Neural cell (in vitro differentiated cells): ENCODE results near the gene BICD1. TPM values are rescaled to one million over a fixed set of nuclear protein-coding genes. Genes with fewer than 3 reads are reported as not detected.

Experiments
- H2AFZ ChIP-seq: fragments of 200-600, 300-800 bp; sonication (generic), shearing (Covaris generic); 2 replicates; pipeline ENCODE4 v1.6.0; 2014; ENCODE audit warnings: low read depth, mild to moderate bottlenecking, antibody characterized with exemption, low read length, moderate library complexity
- H3F3A ChIP-seq: fragments of 200-600 bp; shearing (Covaris generic); 2 replicates; pipeline ENCODE4 v1.6.1; 2016; ENCODE audit warnings: mild to moderate bottlenecking, moderate library complexity, mixed read lengths, antibody characterized with exemption, low read length; ENCODE audit not compliant: insufficient read depth, poor library complexity, severe bottlenecking
- H3K27ac ChIP-seq: fragments of 200-600, 300-800 bp; sonication (generic), shearing (Covaris generic); 2 replicates; pipeline ENCODE4 v1.5.1; 2014; ENCODE audit warnings: mild to moderate bottlenecking, low read length, moderate library complexity
- H3K27me3 ChIP-seq: fragments of 300-800, 200-600 bp; sonication (generic), shearing (Covaris generic); 2 replicates; pipeline ENCODE4 v1.6.0; 2014; ENCODE audit warnings: mild to moderate bottlenecking, low read depth, low read length, moderate library complexity; ENCODE audit not compliant: insufficient read depth
- H3K36me3 ChIP-seq: fragments of 300-800, 200-600 bp; sonication (generic), shearing (Covaris generic); 2 replicates; pipeline ENCODE4 v1.5.1; 2014; ENCODE audit warnings: mild to moderate bottlenecking, antibody characterized with exemption, low read length, moderate library complexity; ENCODE audit not compliant: insufficient read depth
- H3K4me2 ChIP-seq: fragments of 300-800, 200-600 bp; sonication (generic), shearing (Covaris generic); 2 replicates; pipeline ENCODE4 v1.6.0; 2014; ENCODE audit warnings: mild to moderate bottlenecking, low read length
- H3K4me3 ChIP-seq: fragments of 300-800, 200-600 bp; sonication (generic), shearing (Covaris generic); 2 replicates; pipeline ENCODE4 v1.5.1; 2014; ENCODE audit warnings: mild to moderate bottlenecking, low read length, moderate library complexity
- H3K79me2 ChIP-seq: fragments of 200-600 bp; shearing (Covaris generic); replicated peaks from 2 replicates; pipeline ENCODE4 v1.6.0; 2014; ENCODE audit warnings: mild to moderate bottlenecking, low read length, moderate library complexity; ENCODE audit not compliant: insufficient read depth
- H3K9ac ChIP-seq: fragments of 300-800, 200-600 bp; sonication (generic), shearing (Covaris generic); 2 replicates; pipeline ENCODE4 v1.6.1; 2016; ENCODE audit warnings: mild to moderate bottlenecking, low read length, mixed read lengths
- H3K9me2 ChIP-seq: fragments of 200-600 bp; shearing (Covaris generic); 2 replicates; pipeline ENCODE4 v1.6.1; 2016; ENCODE audit warnings: mild to moderate bottlenecking, low read length, mixed read lengths; ENCODE audit not compliant: insufficient read depth
- H3K9me3 ChIP-seq: fragments of 200-600, 300-800 bp; sonication (generic), shearing (Covaris generic); 2 replicates; pipeline ENCODE4 v1.6.1; 2016; ENCODE audit warnings: mild to moderate bottlenecking, mixed run types, low read length, moderate library complexity, mixed read lengths
- H4K20me1 ChIP-seq: fragments of 200-600 bp; shearing (Covaris generic); 2 replicates; pipeline ENCODE4 v1.6.1; 2016; ENCODE audit warnings: mild to moderate bottlenecking, mixed run types; ENCODE audit not compliant: insufficient read depth
- CTCF ChIP-seq: fragments of 450-650 bp; IDR thresholded peaks from 2 replicates; pipeline ENCODE4 v1.5.1; 2014; ENCODE audit warnings: antibody characterized with exemption, mild to moderate bottlenecking, moderate library complexity; ENCODE audit not compliant: poor library complexity, severe bottlenecking
- EP300 ChIP-seq: fragments of 450-650 bp; conservative IDR thresholded peaks from 2 replicates; pipeline ENCODE4 v1.6.1; 2014; ENCODE audit warnings: antibody characterized with exemption, mild to moderate bottlenecking, moderate library complexity; ENCODE audit not compliant: poor library complexity, severe bottlenecking
- EZH2 ChIP-seq: fragments of 200-600, 300-800 bp; shearing (Covaris generic), sonication (generic); IDR thresholded peaks from 2 replicates; pipeline ENCODE4 v1.6.1; 2014; ENCODE audit warnings: antibody characterized with exemption, low read length, borderline replicate concordance, mild to moderate bottlenecking; ENCODE audit not compliant: insufficient read depth, poor library complexity, severe bottlenecking
- MXI1 ChIP-seq: fragments of 450-650 bp; conservative IDR thresholded peaks from 2 replicates; pipeline ENCODE4 v1.6.1; 2014; ENCODE audit warnings: antibody characterized with exemption, mild to moderate bottlenecking; ENCODE audit not compliant: poor library complexity, severe bottlenecking
- POLR2AphosphoS5 ChIP-seq: IDR thresholded peaks from 2 replicates; pipeline ENCODE4 v1.6.1; 2012
- RAD21 ChIP-seq: fragments of 450-650 bp; conservative IDR thresholded peaks from 2 replicates; pipeline ENCODE4 v1.6.1; 2014; ENCODE audit warnings: antibody characterized with exemption, mild to moderate bottlenecking, moderate library complexity
- REST ChIP-seq: IDR thresholded peaks from 2 replicates; pipeline ENCODE4 v1.6.1; 2012; ENCODE audit warnings: borderline replicate concordance
- SMC3 ChIP-seq: fragments of 450-650 bp; conservative IDR thresholded peaks from 2 replicates; pipeline ENCODE4 v1.6.1; 2014; ENCODE audit warnings: antibody characterized with exemption, mild to moderate bottlenecking, moderate library complexity; ENCODE audit not compliant: poor library complexity
- TAF1 ChIP-seq: IDR thresholded peaks from 2 replicates; pipeline ENCODE4 v1.6.1; 2012; ENCODE audit warnings: low read depth
- polyA plus RNA-seq: library from polyadenylated mRNA; depleted of rRNA; stranded (reverse); fragments of >200 nt; gene quantifications from 2 replicates; pipeline ENCODE4 v1.2.3, GENCODE V29; 2014

BICD1 gene
- polyA plus RNA-seq, 1 donor from 2014 or later: 41.1 TPM

GRCh38 chr12:32158525-32158924 is 51.9 kb downstream of the BICD1 start:
- H3K79me2 ChIP-seq: no peaks in the 10 kb centered on the region
- H3K27ac ChIP-seq: no peak overlapping the region
- no peaks in the 10 kb centered on the region for H3K9me3 ChIP-seq
- no peak for TF ChIP-seq EP300
- no peak for TF ChIP-seq EZH2
- TF ChIP-seq TAF1: no peak
- no peak for TF ChIP-seq REST
- TF ChIP-seq POLR2AphosphoS5: no peak
- no peak for TF ChIP-seq SMC3
- no peak for TF ChIP-seq MXI1
- TF ChIP-seq CTCF: no peak
- no peak for TF ChIP-seq RAD21
- H3K9ac ChIP-seq: no peak overlapping the region
- H3K9me2 ChIP-seq: no peaks in the 10 kb centered on the region
- H3K4me2 ChIP-seq: no peak overlapping the region
- peaks cover 9% of the 10 kb centered on the region for H3F3A ChIP-seq
- no peaks in the 10 kb centered on the region for H3K36me3 ChIP-seq
- H3K27me3 ChIP-seq: no peaks in the 10 kb centered on the region
- no peak overlapping the region for H2AFZ ChIP-seq
- no peak overlapping the region for H3K4me3 ChIP-seq
- no peaks in the 10 kb centered on the region for H4K20me1 ChIP-seq

GRCh38 chr12:32159381-32159780 is 52.7 kb downstream of the BICD1 start:
- no peaks in the 10 kb centered on the region for H3K79me2 ChIP-seq
- TF ChIP-seq EZH2 (no peak), RAD21 (no peak), CTCF (no peak), EP300 (no peak), MXI1 (no peak), SMC3 (no peak), POLR2AphosphoS5 (no peak), TAF1 (no peak), REST (no peak)
- no peaks in the 10 kb centered on the region for H3K36me3 ChIP-seq
- peak overlapping the region; percentile 74 for H3K27ac ChIP-seq
- no peak overlapping the region for H3K4me3 ChIP-seq
- no peak overlapping the region for H2AFZ ChIP-seq
- H3K27me3 ChIP-seq: no peaks in the 10 kb centered on the region
- H4K20me1 ChIP-seq: no peaks in the 10 kb centered on the region
- H3K9me2 ChIP-seq: no peaks in the 10 kb centered on the region
- H3K9ac ChIP-seq: no peak overlapping the region
- H3F3A ChIP-seq: peaks cover 9% of the 10 kb centered on the region
- H3K4me2 ChIP-seq: no peak overlapping the region
- H3K9me3 ChIP-seq: no peaks in the 10 kb centered on the region
